Ammon's horn (tissue), 1 donor: ENCODE measurements around the gene ACIN1.
"Not testable (repeated sequence)": the region's sequence is repeated elsewhere in the genome, so short reads cannot be mapped to it uniquely, and the experiment has no call there.

ENCODE experiments used
- DNase-seq: peaks from one replicate; pipeline ENCODE4 v3.0.0-alpha.2; 2016; ENCODE audit warnings: low spot score

Gene ACIN1

GRCh38 chr14:23124337-23124954, 29.5 kb upstream of the ACIN1 start:
- no peak for DNase-seq

- no peak for DNase-seq
These were observed 28.5 kb upstream of the ACIN1 start for GRCh38 chr14:23123419-23123818.

- DNase-seq = no peak
These were observed 27.1 kb upstream of the ACIN1 start for GRCh38 chr14:23122086-23122485.

GRCh38 chr14:23121361-23121771, 26.4 kb upstream of the ACIN1 start:
- peak; percentile 27 for DNase-seq

- peak; percentile 94 for DNase-seq
These were observed 25.8 kb upstream of the ACIN1 start for GRCh38 chr14:23120541-23121251.

GRCh38 chr14:23119363-23120327, 24.7 kb upstream of the ACIN1 start:
- no peak for DNase-seq

- DNase-seq = no peak
These were observed 23.8 kb upstream of the ACIN1 start, which contains the start of gene CEBPE for GRCh38 chr14:23118506-23119362. Gene CEBPE (minus strand): TSS chr14:23119255. CDS start chr14:23119091, 164 bp downstream.

GRCh38 chr14:23117371-23118020, 22.6 kb upstream of the ACIN1 start:
- DNase-seq = no peak

- DNase-seq = no peak
These were observed 21.0 kb upstream of the ACIN1 start for GRCh38 chr14:23115918-23116317.

- no peak for DNase-seq
These were observed 20.2 kb upstream of the ACIN1 start for GRCh38 chr14:23115039-23115731.

- DNase-seq = no peak
These were observed 19.7 kb upstream of the ACIN1 start for GRCh38 chr14:23114669-23115038.

GRCh38 chr14:23114120-23114458, 19.2 kb upstream of the ACIN1 start:
- DNase-seq = no peak

- no peak for DNase-seq
These were observed 18.6 kb upstream of the ACIN1 start for GRCh38 chr14:23113431-23114119.

- DNase-seq = no peak
These were observed 17.6 kb upstream of the ACIN1 start for GRCh38 chr14:23112359-23113178.

GRCh38 chr14:23110579-23111365, 15.8 kb upstream of the ACIN1 start:
- no peak for DNase-seq

GRCh38 chr14:23109769-23110168, 14.8 kb upstream of the ACIN1 start:
- no peak for DNase-seq

- not testable (repeated sequence) for DNase-seq
These were observed 13.2 kb upstream of the ACIN1 start for GRCh38 chr14:23108169-23108568.

- DNase-seq = not testable (repeated sequence)
These were observed 12.7 kb upstream of the ACIN1 start for GRCh38 chr14:23107620-23108019.
